ENCODE data around the gene SLCO3A1. TPM values are rescaled to one million over a fixed set of nuclear protein-coding genes. Genes with fewer than 3 reads are reported as not detected.
A peak's percentile ranks its signal among the peaks of the same experiment; 100 is the strongest.

Gene SLCO3A1
- total RNA-seq, 2 experiments from 2014 or later, result 4.2 to 4.8 TPM

DNA sequence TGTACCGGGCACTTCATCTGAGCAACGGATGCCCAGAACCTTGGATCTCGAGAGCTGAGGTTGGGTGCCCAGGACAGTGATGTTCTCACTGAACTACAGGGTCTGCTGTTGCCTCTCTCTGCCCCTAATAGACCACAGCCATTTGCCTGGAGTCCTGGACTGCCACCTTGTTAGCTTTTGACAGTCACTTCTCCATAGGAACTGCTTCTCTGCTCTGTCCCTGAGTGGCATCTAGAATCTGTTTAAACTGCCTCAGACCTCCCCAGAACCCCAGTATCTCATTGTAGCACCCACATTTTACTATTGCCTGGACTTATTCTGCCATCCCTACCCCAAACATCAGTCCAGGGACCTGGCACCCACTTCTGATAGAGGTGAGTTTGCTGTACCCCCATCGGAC, 194.4 kb downstream of the SLCO3A1 start:
- intact Hi-C loops (cut with micrococcal nuclease), result no loop called here
- peaks cover 11% of the 10 kb centered on the region for H3K4me1 Mint-ChIP-seq (ENCODE audit: low read depth)
- TF ChIP-seq, protein P1, sequence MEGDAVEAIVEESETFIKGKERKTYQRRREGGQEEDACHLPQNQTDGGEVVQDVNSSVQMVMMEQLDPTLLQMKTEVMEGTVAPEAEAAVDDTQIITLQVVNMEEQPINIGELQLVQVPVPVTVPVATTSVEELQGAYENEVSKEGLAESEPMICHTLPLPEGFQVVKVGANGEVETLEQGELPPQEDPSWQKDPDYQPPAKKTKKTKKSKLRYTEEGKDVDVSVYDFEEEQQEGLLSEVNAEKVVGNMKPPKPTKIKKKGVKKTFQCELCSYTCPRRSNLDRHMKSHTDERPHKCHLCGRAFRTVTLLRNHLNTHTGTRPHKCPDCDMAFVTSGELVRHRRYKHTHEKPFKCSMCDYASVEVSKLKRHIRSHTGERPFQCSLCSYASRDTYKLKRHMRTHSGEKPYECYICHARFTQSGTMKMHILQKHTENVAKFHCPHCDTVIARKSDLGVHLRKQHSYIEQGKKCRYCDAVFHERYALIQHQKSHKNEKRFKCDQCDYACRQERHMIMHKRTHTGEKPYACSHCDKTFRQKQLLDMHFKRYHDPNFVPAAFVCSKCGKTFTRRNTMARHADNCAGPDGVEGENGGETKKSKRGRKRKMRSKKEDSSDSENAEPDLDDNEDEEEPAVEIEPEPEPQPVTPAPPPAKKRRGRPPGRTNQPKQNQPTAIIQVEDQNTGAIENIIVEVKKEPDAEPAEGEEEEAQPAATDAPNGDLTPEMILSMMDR (IDR thresholded peaks at IDR 0.05), result no peak
- POLR2A ChIA-PET, result no interaction called here
- CTCF ChIA-PET, result no interaction called here
- DNase-seq (peak; percentile 4), ATAC-seq (no peak)
- H3K27me3 Mint-ChIP-seq, result no peaks in the 10 kb centered on the region
- no peak overlapping the region for H3K4me3 Mint-ChIP-seq
- no peaks in the 10 kb centered on the region for H3K36me3 Mint-ChIP-seq (ENCODE audit: low read depth)
- H3K27ac Mint-ChIP-seq, result no peak overlapping the region
- no peaks in the 10 kb centered on the region for H3K9me3 Mint-ChIP-seq

DNA sequence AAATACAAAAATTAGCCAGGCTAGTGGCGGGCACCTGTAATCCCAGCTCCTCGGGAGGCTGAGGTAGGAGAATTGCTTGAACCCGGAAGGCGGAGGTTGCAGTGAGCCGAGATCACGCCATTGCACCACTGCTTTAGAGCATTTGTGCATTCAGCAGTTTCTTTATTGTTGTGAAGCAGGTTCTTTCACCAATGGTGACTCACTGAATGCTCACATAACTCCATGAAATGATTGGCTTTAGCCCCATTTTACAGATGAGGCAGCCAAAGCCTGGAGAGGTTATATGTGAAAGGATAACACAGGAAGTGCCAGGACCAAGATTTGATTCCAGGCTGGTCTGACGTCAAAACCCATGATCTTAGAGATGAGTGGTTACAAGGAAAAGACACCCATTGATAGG, 195.2 kb downstream of the SLCO3A1 start:
- DNase-seq (no peak), ATAC-seq (no peak)
- H3K36me3 Mint-ChIP-seq (ENCODE audit: low read depth), result no peaks in the 10 kb centered on the region
- POLR2A ChIA-PET, result no interaction called here
- TF ChIP-seq, protein P1 (IDR thresholded peaks at IDR 0.05), result no peak
- H3K27ac Mint-ChIP-seq, result no peak overlapping the region
- H3K9me3 Mint-ChIP-seq, result no peaks in the 10 kb centered on the region
- H3K4me3 Mint-ChIP-seq, result no peak overlapping the region
- H3K27me3 Mint-ChIP-seq, result no peaks in the 10 kb centered on the region
- CTCF ChIA-PET, result interaction anchor here (1.3 to 1.5 kb wide), 2 partner anchors 28 to 31 kb away, joined by 3 to 4 read pairs; no protein-coding TSS in a partner anchor
- intact Hi-C loops (cut with micrococcal nuclease), result no loop called here
- H3K4me1 Mint-ChIP-seq (ENCODE audit: low read depth), result peaks cover 9% of the 10 kb centered on the region

DNA sequence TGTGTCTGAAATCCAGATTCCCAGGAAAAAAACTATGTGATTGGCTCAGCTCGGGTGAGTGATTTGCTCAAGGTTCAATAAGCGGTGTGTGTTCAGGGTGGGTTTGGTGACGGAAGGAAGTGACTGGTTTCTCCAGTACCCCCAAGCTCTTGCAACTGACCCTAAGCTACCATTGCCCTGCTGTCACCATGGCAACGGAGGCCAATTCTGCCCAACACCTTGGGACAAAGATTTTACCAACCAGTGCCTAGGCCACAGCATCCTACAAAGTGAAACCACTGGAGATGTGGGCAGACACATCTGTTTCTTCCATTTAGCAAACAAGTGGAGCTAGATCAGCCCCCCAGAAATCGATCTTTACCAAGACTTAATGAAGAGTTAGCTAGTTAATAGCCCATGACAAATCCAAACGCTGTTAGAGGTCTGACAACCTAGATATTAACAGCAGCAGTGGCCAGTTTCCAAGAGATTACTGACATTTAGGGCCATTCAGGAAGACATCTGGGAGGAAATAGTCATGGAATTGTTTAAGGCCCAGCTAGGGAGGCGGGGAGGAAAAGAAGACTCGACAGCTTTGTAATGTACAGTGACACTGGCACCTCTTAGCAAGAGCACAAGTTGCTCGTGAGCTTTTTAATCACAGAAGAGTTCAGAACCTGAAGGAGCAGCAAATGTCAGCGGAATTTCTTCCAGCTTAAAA, 195.9 kb downstream of the SLCO3A1 start:
- intact Hi-C loops (cut with micrococcal nuclease), result no loop called here
- Mint-ChIP-seq H3K9me3 (no peaks in the 10 kb centered on the region), H3K4me1 (ENCODE audit: low read depth) (peaks cover 3% of the 10 kb centered on the region), H3K36me3 (ENCODE audit: low read depth) (no peaks in the 10 kb centered on the region), H3K4me3 (no peak overlapping the region), H3K27me3 (no peaks in the 10 kb centered on the region), H3K27ac (no peak overlapping the region)
- TF ChIP-seq, protein P1 (IDR thresholded peaks at IDR 0.05), result no peak
- DNase-seq (no peak), ATAC-seq (no peak)
- CTCF ChIA-PET, result interaction anchor here (1.3 to 1.5 kb wide), 2 partner anchors 28 to 30 kb away, joined by 3 to 4 read pairs; no protein-coding TSS in a partner anchor
- POLR2A ChIA-PET, result no interaction called here

DNA sequence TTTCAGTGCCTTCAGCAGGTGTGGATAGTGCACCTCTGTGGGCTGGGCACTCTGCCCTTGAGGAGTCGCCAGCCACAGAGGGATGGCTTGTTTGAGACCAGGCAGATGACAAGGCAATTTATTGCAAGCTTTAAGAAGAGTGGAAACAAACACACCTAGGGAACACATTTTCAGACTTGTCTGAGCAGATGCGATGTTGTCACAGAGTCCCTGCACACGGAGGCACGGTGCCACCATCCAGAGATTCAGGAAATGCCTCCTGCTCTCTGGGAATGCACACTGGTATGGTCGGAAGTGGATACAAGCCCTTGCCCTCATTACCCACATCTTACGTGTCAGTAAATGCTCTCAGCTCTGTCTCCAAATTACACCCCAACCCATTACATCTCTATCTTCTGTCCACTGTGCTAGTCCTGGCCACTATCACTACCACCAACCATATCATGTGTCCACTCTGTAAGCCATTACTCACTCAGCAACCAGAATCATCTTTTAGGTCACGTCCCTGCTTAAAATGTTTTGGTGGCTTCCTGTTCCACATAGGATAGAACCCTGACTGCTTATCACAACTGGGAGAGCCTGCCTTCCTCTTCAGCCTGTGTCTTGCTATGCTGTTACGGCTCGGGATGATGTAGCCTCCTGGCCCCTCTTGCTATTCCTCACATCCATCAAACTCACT, 196.9 kb downstream of the SLCO3A1 start:
- Mint-ChIP-seq H3K27me3 (no peaks in the 10 kb centered on the region), H3K27ac (no peak overlapping the region), H3K36me3 (ENCODE audit: low read depth) (no peaks in the 10 kb centered on the region), H3K4me3 (no peak overlapping the region), H3K9me3 (no peaks in the 10 kb centered on the region), H3K4me1 (ENCODE audit: low read depth) (no peaks in the 10 kb centered on the region)
- CTCF ChIA-PET, result interaction anchor here (1.3 to 1.5 kb wide), 2 partner anchors 27 to 29 kb away, joined by 3 to 4 read pairs; no protein-coding TSS in a partner anchor
- ATAC-seq (no peak), DNase-seq (no peak)
- TF ChIP-seq, protein P1 (IDR thresholded peaks at IDR 0.05), result no peak
- intact Hi-C loops (cut with micrococcal nuclease), result no loop called here
- POLR2A ChIA-PET, result no interaction called here

DNA sequence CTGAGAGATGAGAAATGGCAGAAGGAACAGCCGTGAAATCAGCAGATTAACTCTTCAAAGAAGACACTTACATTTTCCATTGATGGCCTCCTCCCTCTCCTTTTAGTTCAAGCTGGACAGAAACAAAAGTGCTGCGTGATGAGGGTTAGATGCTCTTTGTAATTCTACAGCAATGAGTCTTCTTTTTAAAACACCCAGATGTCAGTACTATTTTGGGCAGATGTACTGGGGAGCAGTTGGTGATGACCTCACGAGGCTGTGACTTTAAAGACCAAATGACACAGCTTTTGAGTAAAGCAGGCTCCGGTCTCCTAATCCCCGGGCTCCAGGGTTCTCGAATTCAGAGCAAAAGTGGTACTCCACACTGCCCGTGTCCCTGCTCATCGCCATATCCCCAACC, 198.2 kb downstream of the SLCO3A1 start:
- Mint-ChIP-seq H3K36me3 (ENCODE audit: low read depth) (no peaks in the 10 kb centered on the region), H3K4me3 (no peak overlapping the region), H3K27ac (no peak overlapping the region), H3K4me1 (ENCODE audit: low read depth) (no peaks in the 10 kb centered on the region), H3K9me3 (no peaks in the 10 kb centered on the region), H3K27me3 (no peaks in the 10 kb centered on the region)
- DNase-seq, result no peak
- POLR2A ChIA-PET, result interaction anchor here (0.7 kb wide), 1 partner anchor 252 kb away, joined by 3 read pairs; no protein-coding TSS in a partner anchor
- CTCF ChIA-PET, result no interaction called here
- intact Hi-C loops (cut with micrococcal nuclease), result no loop called here
- ATAC-seq, result no peak
- TF ChIP-seq, protein P1 (IDR thresholded peaks at IDR 0.05), result no peak

All from activated CD8-positive, alpha-beta T cell treated with anti-CD3 and anti-CD28 coated beads for 36 hours (primary cell).